Cardiac septum (tissue), 1 donor: ENCODE results near the gene MDH1B. TPM values are rescaled to one million over a fixed set of nuclear protein-coding genes. Genes with fewer than 3 reads are reported as not detected.
"Not testable (repeated sequence)": the region's sequence is repeated elsewhere in the genome, so short reads cannot be mapped to it uniquely, and the experiment has no call there.

Source experiments
- DNase-seq: peaks from one replicate; pipeline ENCODE4 v3.0.0-alpha.2; 2020; ENCODE audit warnings: low spot score
- intact Hi-C: fragments of 100-400 bp; cut with DNase I; formaldehyde crosslinking; loops from one replicate; pipeline ENCODE4 v1.14.0; 2022
- total RNA-seq: library from RNA; stranded (reverse); fragmentation: NEBNext Ultra II Directional; extraction: Animal tissue kit (Norgen Biotek cat#: 25700); gene quantifications from one replicate; pipeline ENCODE4 v1.2.1, GENCODE V29; 2021
- donor health status: DM: no; HTN: no; CAD: no.

Gene MDH1B
- total RNA-seq, 1 donor from 2014 or later: 1.3 TPM

DNA sequence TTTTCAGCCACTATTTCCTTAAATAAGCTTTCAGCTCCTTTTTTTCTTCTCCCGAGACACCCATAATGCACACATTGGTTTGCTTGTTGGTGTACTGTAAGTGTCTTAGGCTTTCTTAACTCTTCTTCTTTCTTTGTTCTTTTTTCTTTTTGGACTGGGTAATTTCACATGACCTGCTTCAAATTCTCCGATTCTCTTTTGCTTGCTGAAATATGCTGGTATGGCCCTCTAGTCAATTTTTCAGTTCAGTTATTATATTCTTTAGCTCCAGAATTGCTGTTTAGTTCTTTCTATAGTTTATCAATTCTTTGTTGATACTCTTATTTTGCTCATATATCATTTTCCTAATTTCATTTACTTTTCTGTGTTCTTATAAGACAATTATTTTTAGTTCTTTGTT lies 15.5 kb upstream of the MDH1B start:
- intact Hi-C loops: no loop called here
- no peak for DNase-seq

DNA sequence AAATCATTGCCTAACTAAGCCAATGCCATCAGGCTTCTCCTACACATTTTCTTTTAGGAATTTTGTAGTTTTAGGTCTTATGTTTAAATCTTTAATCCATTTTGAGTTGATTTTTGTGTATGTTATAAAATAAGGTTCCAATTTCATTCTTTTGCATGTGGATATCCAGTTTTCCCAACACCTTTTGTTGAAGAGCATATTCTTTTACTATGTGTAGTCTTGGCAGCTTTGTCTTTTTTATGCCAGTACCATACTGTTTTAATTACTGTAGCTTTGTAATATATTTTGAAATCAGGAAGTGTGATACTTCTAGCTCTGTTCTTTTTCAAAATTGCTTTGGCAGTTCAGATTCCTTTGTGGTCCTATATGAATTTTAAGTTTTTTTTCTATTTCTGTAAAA lies 11.3 kb upstream of the MDH1B start:
- intact Hi-C loops: no loop called here
- no peak for DNase-seq

DNA sequence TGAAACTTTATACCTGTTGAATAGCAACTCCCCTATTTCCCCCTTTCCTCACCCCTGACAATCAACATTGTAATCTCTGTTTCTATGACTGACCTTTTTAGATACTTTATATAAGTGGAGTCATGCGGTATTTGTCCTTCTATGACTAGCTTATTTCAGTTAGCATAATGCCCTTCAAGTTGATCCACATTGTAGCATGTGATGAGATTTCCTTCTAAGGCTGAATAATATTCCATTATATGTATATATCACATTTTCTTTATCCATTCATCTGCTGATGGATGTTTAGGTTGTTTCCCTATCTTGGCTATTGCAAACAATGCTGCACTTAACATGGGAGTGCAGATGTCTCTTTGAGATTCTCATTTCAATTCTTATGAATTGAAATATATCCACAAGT lies 9.7 kb upstream of the MDH1B start:
- no peak for DNase-seq
- intact Hi-C loops: no loop called here

DNA sequence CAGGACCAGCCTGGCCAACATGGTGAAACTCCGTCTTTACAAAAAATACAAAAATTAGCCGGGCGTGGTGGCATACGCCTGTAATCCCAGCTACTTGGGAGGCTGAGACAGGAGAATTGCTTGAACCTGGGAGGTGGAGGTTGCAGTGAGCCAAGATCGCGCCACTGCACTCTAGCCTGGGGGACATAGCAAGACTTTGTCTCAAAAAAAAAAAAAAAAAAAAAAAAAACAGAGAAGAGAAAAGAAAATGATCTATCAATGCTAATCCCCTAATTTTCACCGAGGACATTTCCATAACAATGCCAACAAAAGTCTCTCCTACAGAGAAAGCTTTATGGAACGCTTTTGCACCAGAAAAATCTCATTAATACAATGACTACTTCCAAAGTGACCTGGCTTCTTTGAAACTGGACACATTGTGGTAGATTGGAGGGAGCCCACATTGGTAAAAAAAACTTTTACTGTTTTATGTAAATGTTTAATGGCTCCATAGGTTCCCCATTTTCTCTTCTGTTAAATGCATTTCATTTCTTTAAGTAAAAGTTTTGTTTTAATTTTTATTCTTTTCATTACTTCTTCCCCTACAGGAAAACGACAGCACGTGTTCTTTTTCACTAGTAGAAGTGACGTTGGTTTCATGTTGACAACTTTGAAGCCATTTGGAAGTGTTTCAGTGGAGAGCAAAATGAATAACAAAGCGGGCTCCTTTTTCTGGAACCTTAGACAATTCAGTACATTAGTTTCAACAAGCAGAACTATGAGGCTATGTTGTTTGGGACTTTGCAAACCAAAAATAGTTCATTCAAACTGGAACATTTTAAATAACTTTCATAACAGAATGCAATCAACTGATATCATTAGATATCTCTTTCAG lies 1.2 kb upstream of the MDH1B start:
- intact Hi-C loops: no loop called here
- no peak for DNase-seq

DNA sequence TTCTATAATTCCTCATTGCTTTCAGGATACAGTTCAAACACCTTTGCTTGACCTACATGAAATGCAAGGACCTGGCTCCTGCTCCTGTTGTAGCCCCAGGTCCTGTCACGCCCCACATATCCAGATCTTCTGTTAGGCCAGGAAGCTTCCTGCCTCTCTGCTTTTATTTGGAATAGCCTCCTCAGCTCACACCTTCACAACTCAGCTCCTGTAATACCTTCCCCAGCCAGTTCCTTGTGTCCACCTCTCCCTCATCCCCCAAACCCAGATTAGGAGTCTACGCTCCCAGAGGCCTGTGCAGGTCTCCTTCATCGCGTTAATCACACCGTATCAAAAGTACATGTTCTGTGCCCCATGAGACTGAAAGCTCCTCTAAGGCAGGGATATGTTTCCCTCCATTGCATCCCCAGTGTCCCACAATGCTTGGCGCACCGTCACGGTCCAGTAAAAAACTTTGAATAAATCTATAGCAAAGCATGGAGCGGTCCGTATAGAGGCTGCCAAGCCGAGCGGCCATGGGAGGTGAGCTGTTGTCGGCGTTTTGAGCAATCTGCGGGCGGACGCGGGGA lies 371 bp downstream of the MDH1B start:
- intact Hi-C loops: no loop called here
- no peak for DNase-seq

DNA sequence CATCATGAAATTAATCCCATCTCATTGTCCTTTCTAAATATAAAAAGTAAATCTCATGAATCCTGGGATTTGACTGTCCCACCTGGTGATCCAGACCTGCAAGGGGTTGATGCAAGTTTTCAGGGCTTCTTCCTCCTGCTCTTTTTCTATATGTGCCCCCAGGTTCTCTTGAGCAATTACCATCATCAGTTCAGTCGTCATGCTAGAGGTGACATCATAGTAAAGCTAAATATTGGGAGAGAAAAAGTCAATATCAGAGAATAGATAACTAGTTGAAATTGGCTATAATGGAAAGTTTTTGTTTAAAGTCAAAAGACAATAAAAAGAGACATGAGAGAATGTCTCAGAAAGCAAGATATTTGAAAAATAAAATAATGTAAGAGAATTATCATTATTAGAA lies 8.3 kb downstream of the MDH1B start:
- intact Hi-C loops: no loop called here
- no peak for DNase-seq

DNA sequence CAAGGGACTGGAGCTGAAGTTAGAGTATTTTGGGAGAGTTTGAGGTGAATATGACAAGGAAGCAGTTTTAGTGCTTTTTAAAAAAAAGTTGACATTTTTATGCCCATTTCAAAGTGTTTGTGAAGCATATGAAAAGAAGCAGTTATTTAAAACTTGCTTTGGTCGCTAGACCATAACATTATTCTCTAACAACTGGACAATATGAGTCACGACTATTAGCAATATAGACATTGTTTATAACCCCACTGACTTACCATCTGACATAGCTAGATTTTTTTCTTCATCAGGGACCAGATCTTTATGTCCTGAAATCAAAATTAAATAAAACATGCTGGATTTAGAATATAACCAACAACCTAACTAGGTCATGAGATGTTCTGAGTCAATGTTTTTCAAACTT lies 24.3 kb downstream of the MDH1B start:
- no peak for DNase-seq
- intact Hi-C loops: no loop called here

DNA sequence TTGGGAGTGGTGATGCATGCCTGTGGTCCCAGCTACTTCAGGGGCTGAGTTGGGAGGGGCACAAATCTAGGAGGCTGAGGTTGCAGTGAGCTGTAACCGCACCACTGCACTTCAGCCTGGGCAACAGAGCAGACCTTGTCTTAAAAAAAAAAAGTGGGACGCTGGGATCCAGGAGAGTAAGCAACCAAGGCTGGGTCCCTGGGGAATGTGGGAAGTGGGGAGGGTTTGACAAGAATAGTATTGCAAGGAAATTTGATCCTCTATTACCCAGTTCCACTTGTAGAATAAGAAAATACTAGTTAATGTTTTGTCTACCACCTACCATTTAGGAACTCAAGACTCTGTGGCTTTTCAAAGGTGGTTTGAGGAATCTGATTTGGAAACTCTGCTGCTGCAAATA lies 25.9 kb downstream of the MDH1B start:
- intact Hi-C loops: no loop called here
- DNase-seq: no peak

DNA sequence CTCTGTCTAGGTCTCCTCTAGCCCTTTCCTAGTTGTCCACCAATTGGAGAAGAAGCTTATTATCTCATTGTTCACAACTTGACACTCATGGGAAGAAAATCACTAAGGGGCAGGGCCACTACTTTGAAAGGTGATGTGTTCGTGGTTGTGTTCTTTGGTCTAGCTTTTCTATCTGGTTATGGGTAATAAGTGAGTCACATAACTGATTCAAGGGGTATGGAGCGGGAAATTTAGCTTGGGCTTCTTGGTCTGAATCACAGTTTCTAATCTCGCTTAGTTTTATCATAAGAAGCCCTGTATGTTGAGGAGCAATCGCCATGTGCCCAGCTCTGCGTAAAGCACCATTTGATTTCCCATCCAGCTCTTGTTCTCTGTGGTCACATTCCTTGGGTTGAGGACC lies 28.2 kb downstream of the MDH1B start:
- intact Hi-C loops: no loop called here
- DNase-seq: no peak

DNA sequence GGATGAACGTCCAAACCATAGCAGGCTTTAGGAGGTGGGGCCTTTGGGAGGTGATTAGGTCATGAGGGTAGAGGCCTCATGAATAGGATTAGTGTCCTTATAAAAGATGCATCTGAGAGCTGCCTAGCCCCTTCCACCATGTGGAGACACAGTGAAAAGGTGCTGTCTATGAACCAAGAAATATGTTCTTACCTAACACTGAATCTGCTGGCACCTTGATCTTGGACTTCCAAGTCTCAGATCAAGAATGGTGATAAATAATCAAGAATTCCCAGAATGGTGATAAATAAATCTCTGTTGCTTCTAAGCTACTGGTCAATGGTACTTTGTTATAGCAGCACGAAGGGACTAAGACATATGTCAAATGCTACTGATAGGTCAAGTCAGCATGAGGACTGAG lies 31.8 kb downstream of the MDH1B start:
- no peak for DNase-seq
- intact Hi-C loops: no loop called here

DNA sequence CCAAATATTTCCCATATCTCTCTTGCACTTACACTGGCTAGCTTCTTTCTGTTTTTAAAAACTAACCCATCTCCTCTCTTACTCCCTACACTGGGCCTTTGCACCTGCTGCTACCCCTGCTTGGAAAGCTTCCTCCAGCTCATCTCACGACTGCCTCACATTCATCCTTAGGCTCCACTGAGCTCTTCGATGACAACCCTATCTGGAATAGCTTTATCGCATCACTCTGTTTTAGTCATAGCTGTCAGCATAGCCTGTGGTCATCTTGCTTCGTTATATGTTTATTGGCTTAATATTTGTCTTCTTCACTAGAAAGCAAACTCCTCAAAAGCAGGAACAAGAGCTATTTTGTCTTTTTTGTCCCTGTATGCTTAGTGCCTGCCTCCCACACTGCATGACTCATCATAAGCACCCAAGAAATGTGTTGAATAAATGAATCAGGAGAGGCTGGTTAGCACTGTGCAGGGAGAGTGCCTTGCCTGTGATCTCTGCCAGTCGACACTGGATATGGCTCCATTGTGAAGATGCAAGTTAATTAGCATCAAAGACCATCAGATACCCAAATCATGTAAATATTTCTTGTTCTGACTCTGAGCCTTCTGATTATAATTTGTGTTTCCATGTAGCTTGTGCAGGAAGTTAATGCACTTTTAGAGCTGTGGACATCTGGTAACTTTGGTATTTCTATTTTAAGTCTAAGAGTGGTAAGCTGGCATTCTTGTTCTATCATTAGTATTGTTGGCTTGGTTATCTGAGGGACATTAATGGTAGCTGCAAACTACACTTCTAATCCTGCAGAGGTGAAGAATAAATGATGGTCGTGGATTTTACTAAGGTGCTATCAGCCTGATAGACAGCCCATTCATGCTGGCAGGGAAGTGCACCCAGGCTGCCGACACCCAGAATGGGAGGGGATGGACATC lies 36.6 kb downstream of the MDH1B start:
- DNase-seq: no peak
- intact Hi-C loops: no loop called here

DNA sequence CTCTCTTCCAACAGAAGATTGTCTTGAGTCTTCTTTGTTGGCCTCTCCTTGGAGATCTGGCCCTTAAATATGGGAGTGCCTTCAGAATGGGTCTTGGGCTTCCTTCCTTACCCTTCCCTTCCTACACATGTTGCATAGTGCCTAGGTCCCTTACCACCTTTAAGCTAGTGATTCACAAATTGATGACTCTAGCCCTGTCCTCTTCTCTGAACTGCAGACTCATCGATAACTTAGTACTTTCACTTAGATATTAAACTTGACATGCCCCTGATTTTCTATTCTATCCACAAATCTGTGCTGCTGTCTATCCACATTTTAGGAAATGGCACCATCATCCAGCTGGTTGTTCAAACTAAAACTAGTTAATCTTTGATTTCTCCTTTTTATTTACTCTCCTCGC lies 37.8 kb downstream of the MDH1B start:
- intact Hi-C loops: no loop called here
- DNase-seq: no peak

DNA sequence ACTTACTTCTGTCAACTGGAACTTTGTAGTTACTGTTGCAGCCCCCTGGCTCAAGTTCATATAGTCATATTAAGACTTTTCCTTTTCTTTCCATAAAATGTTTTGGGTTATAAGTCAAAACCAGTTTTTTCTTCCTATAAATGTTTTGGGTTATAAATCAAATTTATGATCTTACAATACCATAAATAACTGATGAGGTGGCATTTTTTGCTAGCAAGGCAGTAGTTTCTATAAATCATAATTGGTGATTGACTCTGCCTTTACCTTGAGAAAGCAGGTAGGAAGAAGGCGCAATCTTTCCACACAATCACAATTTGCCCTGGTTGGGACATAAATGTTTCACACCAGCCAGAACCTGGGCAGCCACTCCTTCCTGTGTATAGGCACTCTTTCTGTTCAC lies 41.8 kb downstream of the MDH1B start:
- DNase-seq: no peak
- intact Hi-C loops: no loop called here

DNA sequence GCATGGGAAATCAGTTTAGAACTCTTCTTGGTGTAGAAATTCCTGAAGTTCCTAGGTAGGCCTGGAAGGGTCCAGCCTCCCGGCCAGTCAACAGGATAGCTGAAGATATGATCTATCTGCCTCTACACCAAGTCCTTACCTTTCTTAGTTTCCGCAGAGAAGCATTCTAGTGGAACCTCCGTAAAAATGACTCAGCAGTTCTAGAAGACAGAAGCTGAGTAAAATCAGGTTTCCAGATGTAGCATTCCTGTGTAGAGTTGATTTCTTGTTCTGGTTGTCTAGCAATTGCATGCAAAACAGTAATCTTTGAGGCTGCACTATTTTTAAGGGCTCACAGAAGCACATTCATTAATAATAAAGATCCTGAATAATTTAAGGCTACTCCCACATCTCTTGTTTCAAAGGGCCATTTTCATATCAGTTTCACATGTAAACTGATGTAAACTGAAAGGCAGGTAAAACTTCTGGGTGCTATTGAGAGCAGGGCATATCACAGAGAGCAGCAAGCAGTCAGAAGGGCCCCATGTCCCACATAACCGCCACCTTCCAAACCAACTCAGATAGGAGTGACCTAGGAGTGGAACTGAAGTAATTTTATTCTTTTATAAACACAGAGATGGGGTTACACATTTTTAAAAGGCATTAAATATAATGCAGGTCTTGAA lies 43.7 kb downstream of the MDH1B start:
- no peak for DNase-seq
- intact Hi-C loops: no loop called here

DNA sequence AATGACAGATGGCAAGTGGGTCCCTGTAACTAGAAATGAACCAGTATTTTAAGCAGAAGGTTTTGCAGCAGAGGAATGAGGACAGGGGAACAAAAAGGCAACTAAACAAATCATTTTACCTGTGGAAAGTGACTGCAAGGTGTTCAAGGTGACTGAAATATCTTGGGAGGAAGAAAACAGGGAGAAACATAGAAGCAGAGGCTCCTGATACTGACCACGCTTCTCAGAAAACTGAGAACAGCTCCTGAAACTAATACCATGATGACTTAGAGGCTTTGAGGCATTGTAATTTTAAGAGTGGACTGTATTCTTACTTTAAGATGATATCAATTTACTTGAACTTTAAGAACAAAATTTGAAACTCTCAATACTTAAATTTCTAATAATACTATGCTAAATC lies 46.8 kb downstream of the MDH1B start, which contains the start of gene DYTN:
Gene DYTN (minus strand): TSS at position 101 of the 400 bp plus-strand sequence. CDS start 117 bp downstream, outside the sequence.
- intact Hi-C loops: no loop called here
- DNase-seq: no peak

DNA sequence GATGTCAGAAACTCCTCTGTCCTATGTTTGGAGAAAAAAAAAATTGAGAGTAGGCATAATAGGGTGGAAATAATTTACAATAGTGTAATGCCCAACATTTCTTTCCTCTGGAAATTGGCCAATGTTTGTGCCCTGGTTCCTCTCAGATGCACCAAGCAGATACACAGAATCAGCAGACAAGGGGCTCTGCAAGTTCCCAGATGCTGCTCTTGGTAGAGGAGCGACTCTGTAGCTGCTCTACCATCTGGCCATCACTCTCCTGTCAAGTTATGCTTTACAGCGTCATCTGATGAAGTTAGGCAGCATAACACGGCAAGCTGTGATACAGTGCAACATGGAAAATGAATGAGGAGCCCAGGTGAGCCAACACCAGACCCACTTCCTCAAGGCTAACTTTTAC lies 48.5 kb downstream of the MDH1B start:
- intact Hi-C loops: no loop called here
- no peak for DNase-seq

DNA sequence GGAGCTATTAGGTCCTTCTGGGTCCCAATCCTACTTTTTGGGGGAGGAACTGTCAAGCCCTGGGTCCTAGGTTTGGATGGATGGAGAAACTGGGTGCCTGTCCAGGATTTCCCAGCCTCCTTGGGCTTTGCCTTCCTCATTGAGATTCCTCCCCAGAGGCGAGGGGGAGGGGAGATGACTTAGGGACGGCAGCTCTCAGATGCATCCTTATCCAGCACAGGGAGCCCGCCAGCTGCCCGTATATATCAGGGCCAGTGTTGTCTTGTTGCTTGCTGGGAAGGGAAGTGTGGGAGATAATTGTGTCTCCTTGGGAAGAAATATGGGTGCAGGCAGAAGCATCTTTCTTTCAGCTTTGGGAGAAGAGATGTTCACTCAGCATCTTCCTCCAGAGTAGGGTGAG lies 49.9 kb downstream of the MDH1B start:
- intact Hi-C loops, DNase-seq: not testable (repeated sequence)

DNA sequence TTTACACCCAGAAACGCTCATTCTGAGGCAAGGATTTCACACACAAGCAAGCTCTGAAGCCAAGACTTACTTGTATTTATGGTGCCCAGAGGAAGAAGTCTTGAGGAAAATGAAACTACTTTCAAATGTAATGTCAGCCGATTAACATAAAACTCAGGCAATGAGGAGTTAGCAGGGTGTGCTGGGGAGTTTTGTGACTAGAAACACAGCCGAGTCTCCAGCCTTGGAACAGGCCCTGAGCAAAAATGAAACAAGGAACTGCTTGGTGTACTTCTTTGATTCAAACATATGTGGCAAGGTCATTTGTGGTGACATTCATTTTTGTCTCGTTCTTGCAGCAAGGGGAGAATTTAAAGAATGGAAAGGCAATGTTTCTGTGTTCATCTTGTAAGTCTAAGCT lies 51.4 kb downstream of the MDH1B start:
- intact Hi-C loops: no loop called here
- DNase-seq: no peak

DNA sequence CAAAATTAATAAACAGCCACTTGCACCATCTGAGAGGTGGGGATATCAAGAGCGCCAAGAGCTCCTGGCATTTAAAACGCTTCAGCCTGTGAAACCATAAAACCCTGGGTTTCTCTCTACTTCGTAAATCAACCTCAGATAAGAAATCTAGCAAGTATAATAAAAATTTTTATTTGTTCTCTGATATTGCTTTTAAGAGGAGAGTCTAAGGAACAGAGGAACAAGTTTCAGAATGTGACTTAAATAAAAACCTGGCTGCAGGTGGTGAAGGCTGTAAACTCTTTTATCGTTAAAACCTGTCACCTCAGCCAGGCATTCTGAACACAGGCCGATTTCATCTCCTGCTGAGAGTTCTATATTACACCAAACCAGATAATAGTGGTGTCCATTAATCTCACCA lies 56.8 kb downstream of the MDH1B start:
- DNase-seq: no peak
- intact Hi-C loops: no loop called here

DNA sequence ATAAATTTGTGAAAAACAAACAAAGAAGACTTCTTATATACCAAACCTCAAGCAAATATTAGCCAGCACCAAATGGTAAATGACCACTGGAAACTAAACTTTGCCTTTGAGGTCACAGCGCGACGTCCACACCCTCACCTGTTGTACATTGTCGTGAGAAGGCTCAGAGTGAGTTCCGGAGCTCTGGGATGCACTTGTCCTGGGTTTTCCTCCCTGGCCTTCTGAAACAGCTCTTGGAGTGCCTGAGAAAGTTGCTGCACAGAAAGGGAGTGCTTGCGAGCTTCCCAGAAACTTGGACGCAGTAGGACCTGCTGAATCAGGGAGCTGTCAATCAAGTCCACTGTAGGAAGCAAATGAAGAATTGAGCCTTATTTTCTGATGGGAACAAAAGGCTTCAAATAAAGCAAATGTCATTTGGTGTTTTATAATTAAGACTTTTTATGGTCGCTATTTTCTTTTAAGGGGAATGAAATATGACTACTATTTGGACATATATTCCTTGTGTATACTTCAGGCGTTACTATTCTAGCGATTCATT lies 57.9 kb downstream of the MDH1B start:
- DNase-seq: no peak
- intact Hi-C loops: no loop called here
